Activated naive CD8-positive, alpha-beta T cell treated with anti-CD3 and anti-CD28 coated beads, Interleukin-2, amount 50 U/mL, for 16 hours (primary cell): ENCODE results near the gene SEMA4C.
A peak's percentile ranks its signal among the peaks of the same experiment; 100 is the strongest.

Source experiments
- DNase-seq: peaks from one replicate; pipeline ENCODE4 v3.0.0-alpha.2; 2020; ENCODE audit warnings: low read depth, low spot score

SEMA4C gene

DNA sequence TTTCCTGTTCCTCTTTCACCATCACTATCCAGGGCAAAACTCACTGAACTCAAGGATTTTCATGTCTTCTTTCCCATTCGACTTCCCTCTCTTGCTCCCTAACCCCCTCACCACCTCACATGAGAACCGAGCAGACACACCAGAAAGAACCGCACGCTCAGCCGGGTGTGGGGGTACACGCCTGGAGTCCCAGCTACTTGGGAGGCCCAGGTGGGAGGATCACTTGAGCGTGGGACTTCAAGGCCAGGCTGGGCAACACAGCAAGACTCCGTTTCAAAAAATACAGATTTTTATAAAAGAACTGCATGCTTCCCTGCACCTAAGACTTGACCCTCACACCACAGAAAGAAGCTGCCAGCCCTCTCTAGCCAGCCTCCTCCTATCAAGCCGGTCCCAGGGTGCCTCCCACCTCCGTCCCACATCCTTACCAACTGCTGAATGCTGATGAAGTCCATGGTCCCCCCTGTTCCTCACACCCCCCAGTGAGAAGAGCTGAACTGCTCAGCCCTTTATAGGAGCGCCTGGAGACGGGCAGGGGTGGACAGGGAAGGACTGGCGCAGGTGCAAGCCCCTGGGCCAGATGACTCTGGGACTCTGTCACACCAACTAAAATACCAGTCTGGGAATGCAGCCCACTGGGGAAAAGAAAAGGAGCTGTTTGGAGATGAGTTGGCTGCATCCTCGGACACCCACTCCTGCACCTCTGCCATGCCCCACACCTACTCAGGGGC, 26.2 kb downstream of the SEMA4C start, which contains the start of gene ANKRD23:
Gene ANKRD23 (minus strand): TSS at position 484 of the 731 bp plus-strand sequence. CDS start 29 bp downstream, at position 455.
- no peak for DNase-seq

DNA sequence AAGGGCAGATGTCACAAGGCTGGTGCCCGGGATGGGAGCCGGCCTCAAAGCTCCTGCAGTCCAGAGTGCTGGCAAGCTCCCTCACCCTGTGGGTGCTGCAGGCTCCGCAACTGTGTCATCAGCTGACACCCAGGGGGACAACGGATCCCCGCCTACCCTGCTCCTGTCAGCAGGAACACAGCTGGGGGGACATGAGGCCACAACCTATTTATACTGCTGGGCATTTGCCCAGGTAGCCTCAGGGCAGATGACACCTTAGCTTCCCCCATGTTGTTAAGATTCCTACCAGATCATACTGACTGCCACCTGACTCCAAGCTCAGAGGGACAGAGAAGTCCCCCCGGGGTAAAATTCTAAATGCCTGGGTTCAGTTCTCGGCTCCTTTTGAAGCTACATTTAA, 27.3 kb downstream of the SEMA4C start:
- no peak for DNase-seq

DNA sequence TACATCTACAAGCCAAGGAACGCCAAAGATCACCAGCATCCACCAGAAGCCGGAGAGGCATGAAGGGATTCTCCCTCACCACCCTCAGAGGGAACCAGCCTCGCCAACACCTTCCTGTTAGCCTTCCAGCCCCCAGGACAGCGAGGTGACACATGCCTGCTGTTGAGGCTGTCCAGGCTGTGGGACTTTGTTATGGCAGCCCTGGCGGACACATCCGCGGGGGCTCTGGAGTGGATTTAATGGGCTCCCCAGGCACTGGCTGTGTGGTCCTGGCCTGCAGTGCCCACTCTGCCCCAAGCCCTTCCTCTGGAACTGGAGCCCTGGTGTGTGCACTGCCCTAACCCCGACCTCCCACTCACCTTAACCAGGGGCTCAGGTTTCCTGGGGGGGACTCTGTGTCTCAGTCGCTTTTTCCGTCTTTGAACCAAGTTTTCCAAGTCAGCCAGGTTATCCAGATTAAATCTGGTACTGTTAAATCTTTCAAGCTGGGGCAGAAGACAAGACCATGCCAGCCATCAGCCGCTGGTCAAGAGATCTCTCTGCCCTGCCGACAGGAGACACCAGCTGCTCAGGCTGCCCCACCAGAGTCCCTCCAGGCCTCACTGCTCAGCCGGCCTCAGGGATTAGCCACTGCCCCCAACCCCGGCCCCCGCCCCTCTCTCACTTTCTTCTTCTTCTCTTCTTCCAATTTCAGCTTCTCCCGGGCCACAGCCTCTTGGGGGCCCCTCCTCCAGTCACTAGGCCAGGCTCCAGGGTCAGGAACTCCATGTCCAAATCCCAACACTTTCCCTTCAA, 28.0 kb downstream of the SEMA4C start:
- DNase-seq = no peak

DNA sequence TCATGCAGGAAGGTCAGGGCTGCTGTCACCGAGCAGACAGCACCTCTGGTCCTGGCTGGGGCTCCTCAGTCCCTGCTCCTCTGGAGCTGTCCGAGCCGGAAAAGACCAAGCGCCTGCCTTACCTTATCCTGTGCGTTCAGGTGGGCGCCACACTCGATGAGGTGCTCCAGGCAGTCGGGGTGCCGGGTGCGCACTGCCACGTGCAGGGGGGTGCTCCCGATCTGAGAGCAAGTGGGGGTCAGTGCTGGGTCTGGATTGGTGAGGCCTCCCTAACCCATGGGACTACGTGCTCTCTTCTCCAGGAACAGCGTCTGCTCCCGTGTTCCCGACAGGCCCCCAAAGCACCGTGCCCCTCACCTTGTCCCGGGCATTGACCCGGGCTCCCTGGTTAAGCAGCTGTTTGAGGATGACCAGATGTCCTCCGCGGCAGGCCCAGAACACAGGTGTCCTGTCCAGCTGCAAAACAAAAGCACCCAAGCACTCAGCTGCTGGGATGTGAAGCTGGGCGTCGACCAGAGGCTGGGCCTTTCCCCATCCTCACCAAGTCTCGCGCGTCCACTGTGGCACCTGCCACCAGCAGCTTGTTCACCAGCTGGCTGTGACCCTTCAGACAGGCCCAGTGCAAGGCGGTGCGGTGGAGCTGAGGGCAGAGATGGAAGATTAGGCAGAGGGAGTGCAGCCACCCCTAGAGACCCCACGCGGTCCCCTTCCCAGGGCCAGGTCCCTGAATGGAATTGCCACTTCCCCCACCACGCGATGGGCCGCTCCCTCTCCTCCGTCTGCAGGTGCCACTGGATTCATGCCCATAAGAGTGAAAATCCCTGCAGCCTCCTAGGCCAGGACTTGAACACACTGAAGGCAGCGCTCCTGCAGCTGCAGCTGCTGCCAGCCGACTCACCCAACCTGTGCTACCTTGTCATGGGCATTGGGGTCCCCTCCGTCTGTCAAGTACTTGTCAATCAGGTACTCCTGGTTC, 29.7 kb downstream of the SEMA4C start:
- no peak for DNase-seq

DNA sequence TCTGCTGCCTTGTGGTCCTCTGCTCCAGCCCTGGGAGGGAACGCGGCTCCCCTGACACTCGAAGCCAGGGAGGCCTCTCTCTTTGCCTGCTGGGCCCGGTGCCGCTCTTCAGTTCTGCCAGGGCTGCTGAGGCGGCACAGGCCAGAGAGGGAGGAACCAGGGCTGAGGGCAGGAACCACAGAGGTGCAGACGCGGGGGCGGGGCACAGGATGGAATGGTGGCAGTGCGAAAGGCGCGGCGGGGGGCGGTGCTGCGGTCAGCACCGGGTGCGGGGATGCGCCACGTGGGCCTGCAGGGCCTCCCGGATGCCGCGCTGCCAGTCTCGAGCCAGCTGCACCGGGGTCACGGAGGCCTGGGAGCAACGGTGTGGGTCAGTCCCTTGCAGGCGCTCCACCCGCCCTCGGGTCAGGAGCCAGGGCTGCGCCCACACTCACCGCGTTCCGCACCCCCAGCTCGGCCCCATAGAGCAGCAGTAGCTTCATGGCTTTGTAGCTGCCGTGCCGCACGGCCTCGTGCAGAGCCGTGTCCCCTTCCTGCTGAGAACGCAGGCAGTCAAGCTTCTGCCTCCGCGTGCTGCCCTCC, 30.5 kb downstream of the SEMA4C start:
- peak; percentile 46 for DNase-seq

DNA sequence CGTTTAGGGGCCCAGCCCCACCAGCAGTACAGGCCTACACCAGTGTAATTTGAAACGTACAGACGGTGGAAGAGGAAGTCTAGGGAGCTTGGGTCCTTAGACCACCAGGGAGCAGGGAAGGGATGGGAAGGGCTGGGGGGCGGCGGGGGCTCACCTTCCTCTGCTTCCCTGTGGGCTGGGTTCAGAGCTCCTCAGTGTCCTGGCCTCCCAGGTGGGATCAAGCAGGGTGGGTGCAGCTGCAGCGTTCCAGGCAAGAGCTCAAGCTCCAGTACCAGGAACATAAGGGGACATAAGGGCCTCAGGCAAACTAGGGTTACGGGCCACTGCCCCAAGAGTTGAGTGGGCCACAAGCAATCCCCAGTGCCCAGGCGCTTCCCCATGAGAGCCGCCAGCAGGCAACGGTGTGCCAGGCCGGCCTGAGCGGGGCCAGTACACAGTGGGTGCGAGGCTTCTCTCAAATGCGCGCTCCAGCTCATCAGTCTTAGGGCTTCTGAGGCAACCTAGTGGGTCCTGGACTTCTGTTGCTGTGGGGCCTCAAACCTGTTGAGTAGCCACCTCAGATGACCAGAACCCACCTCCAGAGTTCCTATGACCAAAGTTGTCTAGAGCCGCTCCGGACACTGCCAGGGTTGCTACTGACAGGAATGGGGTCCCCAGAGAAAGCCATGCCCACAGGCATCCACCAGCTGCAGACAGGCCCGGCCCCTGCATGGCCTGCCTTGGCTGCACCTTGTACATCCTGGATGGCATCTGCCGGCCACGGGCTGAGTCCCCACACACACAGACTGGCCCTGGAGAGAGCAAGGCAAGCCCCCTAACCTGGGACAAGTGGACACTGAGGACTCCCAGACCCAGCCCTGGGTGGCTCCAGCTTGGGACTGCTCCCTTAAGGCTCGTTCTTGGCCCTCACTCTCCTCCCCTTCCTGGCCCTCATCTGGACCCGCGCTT, 31.3 kb downstream of the SEMA4C start:
- no peak for DNase-seq

DNA sequence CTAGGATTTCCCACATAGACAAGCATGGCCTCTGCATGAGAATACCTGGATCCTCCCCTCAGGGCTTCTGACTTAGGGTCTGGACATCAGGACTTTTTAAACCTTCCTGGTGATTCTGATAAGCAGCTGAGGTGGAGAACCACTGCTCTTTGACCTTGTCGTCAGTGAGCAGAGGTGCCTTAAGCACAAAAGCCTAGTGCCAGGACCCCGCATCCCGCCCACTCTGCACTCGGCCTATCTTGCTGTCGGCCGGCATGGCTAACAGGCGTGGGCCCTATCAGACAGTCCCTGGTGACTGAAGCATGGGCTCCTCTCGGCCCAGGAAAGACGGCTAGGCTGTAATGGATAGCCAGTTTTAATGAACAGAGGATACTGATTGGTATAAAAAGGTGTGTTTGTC, 32.3 kb downstream of the SEMA4C start:
- no peak for DNase-seq

DNA sequence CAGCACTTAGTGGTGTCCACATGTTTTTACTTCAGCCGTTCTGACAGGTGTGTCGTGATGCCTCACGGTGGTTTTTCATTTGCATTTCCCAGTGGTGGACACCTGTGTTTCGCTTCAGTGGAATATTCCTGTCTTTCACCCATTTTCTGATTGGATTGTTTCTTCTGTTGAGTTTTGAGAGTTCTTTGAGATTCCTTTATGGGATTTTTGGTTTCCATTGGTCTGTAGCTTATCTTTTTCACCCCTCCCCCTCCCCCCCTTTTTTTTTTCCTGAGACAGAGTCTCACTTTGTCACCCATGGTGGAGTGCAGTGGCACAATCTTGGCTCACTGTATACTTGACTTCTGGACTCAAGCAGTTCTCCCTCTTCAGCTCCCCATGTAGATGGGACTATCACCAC, 34.0 kb downstream of the SEMA4C start:
- no peak for DNase-seq

DNA sequence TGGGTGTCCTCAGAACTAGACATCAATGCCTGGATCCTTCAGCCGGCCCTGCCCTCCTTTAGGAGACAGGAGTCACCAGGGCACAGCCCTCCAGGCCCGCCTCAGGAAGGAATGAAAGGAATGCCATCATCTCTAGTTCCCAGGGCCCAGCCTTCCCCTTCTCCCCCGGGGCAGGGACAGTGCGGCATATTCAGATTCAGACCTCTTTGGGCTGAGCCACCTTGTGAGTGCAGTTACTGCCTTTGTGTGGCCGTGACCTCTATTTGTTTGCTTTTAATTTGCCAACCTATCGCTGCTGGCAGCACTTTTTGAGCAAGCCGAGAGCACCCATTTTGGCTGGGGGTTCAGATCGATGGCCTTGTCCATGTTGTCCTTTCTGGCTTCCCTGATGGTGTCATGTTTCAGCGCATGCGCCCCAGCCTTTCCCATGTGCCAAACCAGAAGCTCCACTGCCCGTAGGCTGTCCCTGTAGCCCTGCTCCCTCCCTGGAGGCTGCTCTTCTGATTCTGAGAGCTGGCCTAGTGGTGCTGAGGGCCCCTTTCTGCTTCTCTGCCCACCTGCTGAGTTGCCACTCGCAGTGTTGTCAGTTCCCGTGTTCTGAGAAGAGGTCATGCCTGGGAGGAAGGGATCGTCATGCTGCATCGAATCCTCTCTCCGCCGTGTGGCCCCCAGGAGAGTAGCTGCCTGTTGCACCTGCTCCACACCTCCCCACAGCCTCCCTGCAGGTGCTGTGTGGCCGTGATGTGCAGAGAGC, 36.9 kb downstream of the SEMA4C start:
- DNase-seq = no peak

DNA sequence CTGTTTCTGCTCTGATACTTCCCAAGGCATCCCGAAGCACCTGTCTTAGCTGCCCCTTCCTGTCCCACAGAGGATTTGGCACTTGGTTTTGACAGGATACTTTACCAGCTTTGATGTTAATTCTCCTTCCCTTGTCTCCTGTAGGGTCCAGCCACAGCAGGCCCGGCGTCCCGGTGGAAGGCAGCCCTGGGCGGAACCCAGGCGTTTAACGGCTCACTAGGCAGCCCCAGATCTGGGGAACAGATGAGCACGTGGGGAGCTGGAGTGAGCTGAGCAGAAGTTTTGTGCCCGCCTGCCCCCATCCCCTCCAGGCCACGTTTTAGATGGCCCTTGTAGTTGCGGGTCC, 37.5 kb downstream of the SEMA4C start:
- DNase-seq = no peak

DNA sequence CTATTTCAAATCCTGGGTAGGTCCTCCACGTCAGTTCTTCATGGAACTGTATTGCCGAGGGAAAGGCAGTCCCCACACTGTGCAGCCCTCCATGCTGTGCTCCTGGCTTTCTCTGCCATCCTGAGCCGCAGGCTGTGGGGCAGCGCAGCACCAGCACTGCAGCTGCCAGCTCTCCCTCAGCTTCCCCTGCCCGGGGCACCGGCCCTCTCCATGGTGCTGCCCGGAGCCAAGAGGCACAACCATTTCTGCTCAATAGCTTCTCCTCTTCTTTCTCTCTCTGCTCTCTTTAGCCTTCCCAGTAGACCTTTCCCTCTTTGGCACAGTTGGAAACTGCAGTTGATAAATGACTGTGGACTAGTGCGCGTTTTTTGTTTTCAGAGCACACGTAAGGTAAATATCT, 38.2 kb downstream of the SEMA4C start:
- no peak for DNase-seq

DNA sequence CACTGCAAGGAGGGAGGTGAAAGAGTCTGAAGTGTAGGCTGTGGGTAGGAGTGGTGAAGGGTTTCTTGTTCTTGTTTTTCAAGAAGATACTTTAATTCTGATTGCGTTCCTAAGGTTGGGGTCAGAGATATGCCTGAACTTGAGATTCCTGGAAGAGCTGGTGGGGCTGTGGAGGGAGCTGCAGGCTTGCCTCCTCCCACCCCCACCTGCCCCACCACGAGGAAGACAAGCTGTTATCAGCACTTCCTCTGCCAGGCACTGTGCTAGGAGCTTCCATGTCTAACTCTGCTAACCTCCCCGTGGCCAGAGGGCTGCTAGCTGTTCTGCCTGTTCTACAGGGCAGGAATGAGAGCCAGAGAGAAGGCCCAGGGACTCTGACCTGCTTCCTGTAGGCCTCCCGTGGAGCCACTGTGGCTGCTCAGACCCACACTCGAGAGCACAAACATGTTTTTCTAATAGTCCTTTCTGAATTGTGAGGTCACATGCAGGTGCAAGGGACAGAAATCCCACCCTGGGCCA, 39.8 kb downstream of the SEMA4C start:
- DNase-seq = no peak

DNA sequence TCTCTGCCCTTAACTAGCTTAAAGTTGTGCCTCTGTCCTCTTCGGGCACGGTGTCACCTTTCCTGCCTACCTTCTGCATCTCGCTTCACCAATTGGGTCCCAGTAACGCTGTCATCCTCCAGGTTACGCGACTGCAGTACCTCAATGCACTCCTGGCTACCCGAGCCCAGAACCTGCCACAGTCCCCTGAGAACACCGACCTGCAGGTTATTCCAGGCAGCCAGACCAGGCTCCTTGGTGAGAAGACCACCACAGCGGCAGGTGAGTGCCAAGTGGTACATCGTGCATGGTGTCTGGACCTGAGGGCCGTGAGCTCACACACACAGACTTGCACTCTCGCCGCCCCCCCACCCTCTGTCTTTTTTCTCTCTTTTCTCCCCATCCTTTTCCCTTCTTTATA, 41.0 kb downstream of the SEMA4C start:
- no peak for DNase-seq

DNA sequence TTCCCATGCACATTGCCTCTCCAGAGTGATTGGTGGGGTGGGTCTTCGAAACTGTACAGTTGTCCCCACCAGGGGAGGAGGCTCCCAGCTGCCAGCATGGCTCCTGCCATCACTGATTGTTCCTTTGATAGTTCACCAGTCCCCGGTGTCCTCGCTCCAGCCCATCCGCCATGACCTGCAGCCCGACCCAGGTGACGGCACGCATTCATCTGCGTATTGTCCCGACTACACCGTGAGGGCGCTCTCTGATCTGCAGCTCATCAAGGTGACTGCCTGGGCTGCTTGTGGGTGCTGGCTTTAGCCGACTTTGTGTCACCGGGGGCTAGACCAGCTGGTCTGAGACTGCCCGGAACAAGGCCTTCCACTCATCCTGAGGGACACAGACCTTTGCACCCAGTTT, 41.4 kb downstream of the SEMA4C start:
- no peak for DNase-seq

DNA sequence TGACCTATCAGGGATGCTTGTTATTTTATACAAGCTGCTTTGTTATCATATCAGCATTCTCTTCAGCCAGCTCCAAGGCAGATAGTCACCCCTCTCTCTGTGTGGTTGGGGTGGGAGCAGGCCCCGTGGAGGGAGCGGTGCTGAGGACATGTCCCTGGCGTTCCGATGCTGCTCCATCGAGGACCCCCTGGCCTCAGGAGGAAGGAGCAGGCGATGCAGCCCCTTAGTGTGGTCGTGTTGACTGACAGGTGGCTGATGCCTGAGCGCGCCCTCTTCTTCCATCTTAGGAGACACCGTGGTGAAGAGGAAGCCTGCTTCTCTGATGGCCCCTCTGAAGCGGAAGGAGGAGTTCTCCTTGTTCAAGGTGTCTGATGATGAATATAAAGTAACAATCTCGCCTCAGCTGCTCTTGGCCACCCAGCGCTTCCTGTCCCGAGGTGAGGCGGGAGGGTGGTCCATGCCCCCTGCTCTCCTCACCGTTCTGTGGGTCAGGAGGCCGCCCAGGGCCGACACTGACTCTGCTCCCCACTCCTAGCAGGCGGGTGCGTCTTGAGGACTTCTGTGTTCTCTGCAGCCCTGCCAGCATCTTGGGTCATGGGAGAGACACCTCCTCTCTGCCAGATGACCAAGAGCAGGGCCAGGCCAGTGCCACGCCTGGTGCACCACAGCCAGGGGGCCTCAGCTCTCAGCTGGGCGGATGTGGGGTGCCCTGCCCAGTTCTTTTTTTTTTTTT, 43.2 kb downstream of the SEMA4C start:
- no peak for DNase-seq

DNA sequence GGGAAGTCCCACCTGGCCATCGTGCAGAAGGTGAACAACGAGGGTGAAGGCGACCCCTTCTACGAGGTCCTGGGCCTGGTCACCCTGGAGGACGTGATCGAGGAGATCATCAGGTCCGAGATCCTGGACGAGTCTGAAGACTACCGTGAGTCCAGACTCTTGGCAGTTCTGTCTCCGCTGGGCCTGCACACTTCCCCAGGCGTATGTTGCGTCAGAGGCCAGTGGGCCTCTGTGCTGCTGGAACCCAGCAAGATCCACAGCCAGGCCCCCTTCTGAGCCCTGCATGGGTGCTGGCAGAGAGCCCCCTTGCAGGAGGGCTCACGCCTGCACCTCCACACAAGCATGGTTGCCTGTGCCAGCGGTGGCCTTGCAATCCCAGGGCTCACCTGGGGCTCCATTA, 44.8 kb downstream of the SEMA4C start:
- DNase-seq = no peak

DNA sequence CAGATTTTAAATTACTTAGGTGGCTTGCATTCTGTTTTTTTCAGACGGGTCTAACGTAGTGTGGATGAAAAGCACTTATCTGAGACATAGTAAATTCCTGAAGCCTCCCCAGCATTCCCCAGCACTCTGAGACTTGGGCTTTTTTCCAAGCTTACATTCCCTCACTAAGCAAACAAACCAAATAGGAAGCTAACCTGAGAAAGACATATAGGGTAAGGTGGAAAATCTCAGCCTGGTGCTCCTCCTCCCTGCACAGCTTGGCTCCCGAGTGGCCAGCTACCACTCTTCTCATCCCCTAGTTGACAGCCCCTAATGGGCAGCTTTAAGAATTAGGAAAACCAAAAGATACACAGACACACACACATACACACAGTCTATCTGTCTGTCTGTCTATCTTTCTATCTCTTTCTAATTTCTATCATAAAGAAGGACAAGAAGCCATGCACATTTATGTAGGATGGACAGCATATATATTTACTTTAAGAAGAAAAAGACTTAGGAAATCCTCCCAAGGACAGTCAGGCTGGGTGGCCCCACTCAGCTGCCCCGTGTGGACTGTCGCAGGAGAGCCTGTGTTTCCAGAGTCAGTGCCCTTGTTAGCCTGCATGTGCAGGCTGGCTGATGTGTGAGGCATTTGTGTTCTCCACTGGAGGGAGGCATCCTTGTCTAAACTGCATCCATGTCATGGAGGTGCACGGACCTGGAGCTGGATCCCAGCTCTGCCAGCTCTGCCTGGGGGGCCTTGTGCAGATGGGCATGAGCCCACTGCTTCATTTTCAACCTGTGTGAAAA, 45.6 kb downstream of the SEMA4C start:
- DNase-seq = no peak

DNA sequence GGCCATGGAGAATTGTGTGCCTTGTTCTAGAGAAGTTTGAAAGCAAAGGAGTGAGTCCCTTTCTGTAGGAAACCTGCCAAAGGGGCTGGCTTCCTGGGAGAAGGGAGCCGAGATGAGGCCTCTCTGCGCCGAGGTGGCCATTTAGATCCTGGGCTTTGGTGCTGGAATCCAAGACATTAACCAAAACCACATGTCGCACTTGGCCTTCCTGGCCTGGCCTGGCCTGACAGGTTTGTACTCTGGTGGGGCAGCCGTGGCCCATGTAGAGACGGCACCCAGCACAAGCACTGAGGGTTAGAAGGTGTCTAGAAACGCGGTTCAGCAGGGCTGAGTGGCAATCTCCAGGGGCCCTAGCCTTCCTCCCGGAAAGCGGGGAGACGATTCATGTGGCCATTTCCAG, 46.7 kb downstream of the SEMA4C start:
- DNase-seq = no peak
